Large intestine (tissue), 3 donors: Measurements from ENCODE around the gene HDAC4. TPM values are rescaled to one million over a fixed set of nuclear protein-coding genes. Genes with fewer than 3 reads are reported as not detected.

Experiments
- DNase-seq, 2 donors: peaks; one replicate each; pipeline versions ENCODE4 v3.0.0 to v3.0.0-alpha.2; 2013
- H3K27ac ChIP-seq: one replicate; pipeline ENCODE4 v1.5.1; 2013; ENCODE audit warnings: low read length
- H3K27me3 ChIP-seq: 2 replicates; pipeline ENCODE4 v1.6.1; 2013; ENCODE audit warnings: low read length; ENCODE audit not compliant: control insufficient read depth, insufficient read depth
- H3K36me3 ChIP-seq: 2 replicates; pipeline ENCODE4 v1.6.1; 2013; ENCODE audit warnings: low read length; ENCODE audit not compliant: control insufficient read depth, insufficient read depth
- H3K4me1 ChIP-seq: one replicate; pipeline ENCODE4 v1.6.1; 2013; ENCODE audit warnings: low read length; ENCODE audit not compliant: control insufficient read depth, insufficient read depth
- H3K4me3 ChIP-seq: one replicate; pipeline ENCODE4 v1.5.1; 2013; ENCODE audit warnings: low read length
- H3K9me3 ChIP-seq: one replicate; pipeline ENCODE4 v1.6.1; 2013; ENCODE audit warnings: mild to moderate bottlenecking, low read depth, low read length, moderate library complexity; ENCODE audit not compliant: control insufficient read depth
- WGBS: methylation state at CpG from one replicate; pipeline ENCODE4 v1.1.5; 2013; ENCODE audit warnings: low lambda C conversion rate; ENCODE audit not compliant: insufficient coverage; 5-methylcytosine and 5-hydroxymethylcytosine counted together
- polyA plus RNA-seq: library from polyadenylated mRNA; unstranded; fragments of 120-200 nt; gene quantifications from one replicate; pipeline ENCODE4 v1.2.1, GENCODE V29; 2013

Gene HDAC4
- polyA plus RNA-seq, 1 donor: 10.7 TPM

DNA sequence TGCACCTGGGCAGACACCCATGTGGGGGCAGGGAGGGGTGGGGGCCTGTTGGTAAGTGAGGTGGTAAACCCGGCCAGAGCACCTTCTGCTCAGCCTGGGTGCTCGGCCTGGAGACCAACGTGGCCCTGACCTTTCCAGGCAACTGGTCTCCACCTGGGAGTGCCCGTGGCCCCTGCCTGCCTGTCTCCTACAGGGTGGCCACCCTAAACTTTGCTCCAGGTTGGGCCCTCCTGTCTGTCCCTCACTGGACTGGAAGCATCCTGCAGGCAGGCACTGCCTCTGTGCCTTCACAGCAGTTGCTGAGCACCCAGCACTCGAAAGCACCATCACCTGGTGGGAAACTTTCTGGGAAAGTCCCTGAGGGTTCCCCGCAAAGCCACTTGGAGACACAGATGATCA lies 381.6 kb downstream of the HDAC4 start:
- Histone ChIP-seq H3K36me3 (no peaks in the 10 kb centered on the region), H3K9me3 (no peaks in the 10 kb centered on the region), H3K27me3 (peaks cover 1% of the 10 kb centered on the region), H3K4me3 (no peak overlapping the region), H3K27ac (no peak overlapping the region), H3K4me1 (no peaks in the 10 kb centered on the region)
- no CpG with 5 or more reads among the region's 6 CpGs for WGBS
- DNase-seq: no peak

DNA sequence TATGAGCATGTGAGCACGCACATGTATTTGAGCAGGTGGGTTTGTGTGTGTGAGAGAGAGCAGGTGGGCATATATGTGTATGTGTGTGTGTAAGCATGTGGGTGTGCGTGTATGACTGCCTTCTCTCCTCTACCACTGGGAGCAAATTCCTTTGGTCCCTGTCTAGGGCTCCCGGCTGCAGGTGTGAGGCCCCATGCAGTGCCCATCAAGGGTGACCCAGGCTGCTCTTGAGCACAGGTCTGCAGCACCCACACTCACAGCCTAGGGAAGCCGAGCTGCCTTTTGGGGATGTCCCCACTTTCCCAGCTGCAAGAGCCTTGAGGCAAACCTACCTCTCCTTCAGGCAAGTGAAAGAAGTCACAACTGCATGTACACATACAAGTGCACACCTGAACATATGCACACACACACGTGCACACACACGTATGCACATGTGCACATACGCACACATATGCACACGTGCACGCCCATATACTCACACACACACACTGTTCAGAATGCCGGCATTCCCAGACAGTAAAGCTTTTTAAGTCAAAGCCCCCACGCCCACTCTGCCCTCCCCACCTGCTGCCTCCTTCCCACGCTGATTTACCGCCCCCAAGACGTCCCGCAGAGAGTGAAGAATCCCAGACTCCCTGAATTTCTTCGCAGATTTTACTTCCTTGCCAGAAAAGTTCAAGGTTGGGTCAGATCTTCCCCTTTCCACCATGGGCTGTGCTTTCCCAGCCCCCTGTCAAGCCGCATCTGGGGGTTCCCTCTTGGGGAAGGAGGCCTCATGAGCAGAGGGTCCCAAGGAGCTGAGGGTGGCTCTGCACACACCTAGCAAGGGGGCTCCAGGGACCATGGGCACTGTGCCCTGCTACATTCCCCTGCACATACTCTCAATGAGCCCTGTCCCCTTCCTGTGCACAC lies 382.3 kb downstream of the HDAC4 start:
- no CpG with 5 or more reads among the region's 17 CpGs for WGBS
- Histone ChIP-seq H3K4me3 (no peak overlapping the region), H3K27ac (no peak overlapping the region), H3K27me3 (no peaks in the 10 kb centered on the region), H3K9me3 (no peaks in the 10 kb centered on the region), H3K36me3 (no peaks in the 10 kb centered on the region), H3K4me1 (no peaks in the 10 kb centered on the region)
- DNase-seq: no peak

DNA sequence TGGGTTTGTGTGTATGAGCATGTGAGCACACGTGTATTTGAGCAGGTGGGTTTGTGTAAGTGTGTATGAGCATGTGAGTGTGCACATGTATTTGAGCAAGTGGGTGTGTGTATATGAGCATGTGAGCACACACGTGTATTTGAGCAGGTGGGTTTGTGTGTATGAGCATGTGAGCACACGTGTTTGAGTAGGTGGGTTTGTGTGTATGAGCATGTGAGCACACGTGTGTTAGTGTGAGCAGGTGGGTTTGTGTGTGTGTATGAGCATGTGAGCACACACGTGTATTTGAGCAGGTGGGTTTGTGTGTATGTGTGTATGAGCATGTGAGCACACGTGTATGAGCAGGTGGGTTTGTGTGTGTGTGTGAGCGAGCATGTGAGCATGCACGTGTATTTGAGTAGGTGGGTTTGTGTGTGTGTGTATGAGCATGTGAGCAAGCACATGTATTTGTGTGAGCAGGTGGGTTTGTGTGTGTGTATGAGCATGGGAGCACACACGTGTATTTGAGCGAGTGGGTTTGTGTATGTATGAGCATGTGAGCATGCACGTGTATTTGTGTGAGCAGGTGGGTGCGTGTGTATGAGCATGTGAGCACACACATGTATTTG lies 383.2 kb downstream of the HDAC4 start:
- no peak overlapping the region for H3K27ac ChIP-seq
- H3K4me3 ChIP-seq: no peak overlapping the region
- no peaks in the 10 kb centered on the region for H3K36me3 ChIP-seq
- DNase-seq: no peak
- WGBS: no CpG with 5 or more reads among the region's 12 CpGs
- H3K9me3 ChIP-seq: no peaks in the 10 kb centered on the region
- H3K4me1 ChIP-seq: no peaks in the 10 kb centered on the region
- no peaks in the 10 kb centered on the region for H3K27me3 ChIP-seq

DNA sequence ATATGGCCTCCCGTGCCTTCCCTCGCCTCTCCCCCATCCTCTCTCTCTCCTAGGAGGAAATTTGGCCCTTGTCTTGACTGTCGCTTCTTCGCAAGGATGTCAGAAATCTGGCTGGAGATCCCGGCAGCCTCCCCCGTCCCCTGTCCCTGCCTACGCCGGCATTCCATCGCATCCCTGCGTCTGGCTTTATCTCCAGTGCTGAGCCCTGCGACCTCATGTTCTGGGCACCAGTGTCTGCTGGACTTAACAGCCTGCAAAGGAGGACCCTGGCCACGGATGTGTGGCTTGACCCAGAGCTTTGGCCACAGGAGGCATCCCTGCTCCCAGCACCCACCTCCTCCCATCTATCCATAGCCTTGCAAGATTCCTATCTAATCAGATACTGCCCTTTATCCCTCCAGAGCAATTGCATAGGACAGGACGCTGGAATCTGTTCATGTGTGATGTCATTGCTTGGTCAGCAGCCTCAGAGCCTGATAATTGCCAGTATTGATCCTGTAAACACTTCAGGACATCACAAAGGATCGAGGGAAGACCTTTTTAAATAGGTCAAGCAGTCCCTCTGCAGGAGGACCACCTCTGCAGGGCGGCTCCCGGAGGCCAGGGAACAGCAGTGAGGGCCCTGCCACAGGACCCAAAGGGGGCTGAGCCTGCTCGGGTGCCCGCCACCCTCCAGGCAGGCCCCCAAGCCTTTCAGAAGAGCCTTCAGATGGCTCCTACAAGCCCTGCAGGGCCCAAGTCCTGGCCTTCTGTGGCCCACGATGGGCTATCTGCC lies 384.7 kb downstream of the HDAC4 start:
- no peaks in the 10 kb centered on the region for H3K9me3 ChIP-seq
- H3K4me1 ChIP-seq: no peaks in the 10 kb centered on the region
- H3K36me3 ChIP-seq: no peaks in the 10 kb centered on the region
- DNase-seq: no peak
- peaks cover 3% of the 10 kb centered on the region for H3K27me3 ChIP-seq
- no peak overlapping the region for H3K4me3 ChIP-seq
- WGBS: no CpG with 5 or more reads among the region's 19 CpGs
- no peak overlapping the region for H3K27ac ChIP-seq

DNA sequence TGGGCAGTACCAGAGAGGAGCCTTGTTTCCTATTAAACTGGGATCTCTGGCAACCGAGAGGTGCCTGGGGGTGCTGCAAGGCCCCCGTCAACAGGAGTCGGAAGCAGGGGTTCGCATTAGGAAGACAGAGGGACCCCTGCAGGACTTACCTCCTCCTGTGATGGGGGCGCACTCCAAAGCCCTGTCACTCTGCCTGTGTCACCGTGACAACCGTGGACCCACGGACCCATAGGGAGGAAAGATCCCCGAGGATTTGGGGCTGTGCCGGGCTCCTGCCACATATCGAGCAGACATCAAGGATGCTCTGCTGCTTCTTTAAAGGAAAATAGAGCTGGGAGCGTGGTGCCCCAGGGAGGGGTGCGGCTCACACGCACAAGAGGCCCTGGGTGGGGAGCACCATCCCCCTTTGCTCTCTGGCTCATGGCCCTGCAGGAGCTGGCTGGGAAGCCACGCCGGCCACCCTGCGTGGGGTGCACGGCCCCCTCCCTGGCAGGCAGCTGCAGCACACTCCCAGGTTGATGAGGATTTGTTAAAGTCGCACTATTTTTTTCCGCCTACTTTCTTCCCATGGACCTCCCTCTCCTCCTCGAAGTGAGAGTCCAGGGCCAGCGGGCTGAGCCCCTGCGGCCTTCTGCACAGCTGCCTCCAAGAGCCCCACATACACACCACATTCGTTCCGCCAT lies 385.5 kb downstream of the HDAC4 start:
- H3K27me3 ChIP-seq: peaks cover 3% of the 10 kb centered on the region
- no peaks in the 10 kb centered on the region for H3K36me3 ChIP-seq
- no peaks in the 10 kb centered on the region for H3K4me1 ChIP-seq
- no peak for DNase-seq
- H3K9me3 ChIP-seq: no peaks in the 10 kb centered on the region
- H3K4me3 ChIP-seq: no peak overlapping the region
- H3K27ac ChIP-seq: no peak overlapping the region
- WGBS: 83% methylated on average over 4 of the region's 25 CpGs

DNA sequence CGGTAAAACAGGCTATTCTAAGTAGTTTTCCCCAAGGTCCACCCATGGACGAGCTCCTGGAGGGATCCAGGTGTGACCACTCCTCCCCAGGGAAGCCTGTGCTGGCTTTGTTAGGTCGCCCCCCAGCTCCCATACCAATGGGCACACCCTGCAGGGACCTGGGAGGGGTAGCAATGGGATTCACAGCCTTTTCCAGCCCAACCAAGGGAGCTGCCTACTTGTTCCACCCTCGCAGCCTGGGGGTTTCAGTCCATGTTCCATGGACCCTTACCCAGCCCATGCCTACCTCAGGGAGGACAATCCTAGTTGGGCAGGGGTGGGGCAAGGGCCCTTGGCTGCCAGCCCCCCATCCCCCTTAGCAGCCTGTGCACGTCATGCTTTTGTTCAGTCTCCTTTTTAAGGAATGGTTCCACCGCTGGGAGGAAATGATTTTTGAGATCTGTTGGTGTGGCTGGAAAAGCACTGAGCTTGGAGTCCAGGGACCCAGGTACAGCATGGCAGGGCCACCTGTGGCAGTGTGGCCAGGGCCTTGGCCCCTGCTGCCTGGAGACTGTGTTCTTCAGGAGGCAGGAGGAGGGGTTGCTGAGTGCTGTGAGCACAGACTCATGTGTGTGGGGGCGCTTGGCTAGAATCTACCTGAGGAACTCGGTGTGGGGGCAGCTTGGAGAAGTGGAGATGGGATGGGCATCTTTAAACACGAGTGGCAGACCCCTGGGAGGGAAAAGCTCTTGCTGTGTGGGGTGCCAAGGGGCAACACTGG lies 386.2 kb downstream of the HDAC4 start:
- WGBS: 60% methylated on average over 1 of the region's 9 CpGs

DNA sequence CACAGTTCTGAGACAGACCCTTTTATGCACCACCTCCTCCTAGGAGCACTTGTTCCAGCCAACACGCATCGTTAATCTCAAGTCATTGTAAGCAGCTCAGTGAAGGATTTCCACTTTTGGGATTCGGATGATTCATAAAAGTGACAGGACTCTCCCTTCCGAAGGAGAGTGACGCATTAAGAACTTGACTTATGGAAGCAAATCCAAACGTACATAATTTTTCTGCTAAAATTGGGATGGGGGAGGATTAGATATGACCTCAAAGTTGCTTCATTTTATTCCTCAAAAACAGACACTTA lies 387.2 kb downstream of the HDAC4 start:
- Histone ChIP-seq H3K4me1 (no peaks in the 10 kb centered on the region), H3K27me3 (peaks cover 3% of the 10 kb centered on the region), H3K27ac (no peak overlapping the region), H3K36me3 (no peaks in the 10 kb centered on the region), H3K9me3 (no peaks in the 10 kb centered on the region), H3K4me3 (no peak overlapping the region)
- 90% methylated on average over 2 of the region's 6 CpGs for WGBS
- DNase-seq: no peak

More for the DNA sequence above, 386.2 kb downstream of the HDAC4 start:
- Histone ChIP-seq H3K4me3 (no peak overlapping the region), H3K27ac (no peak overlapping the region), H3K4me1 (no peaks in the 10 kb centered on the region), H3K27me3 (peaks cover 3% of the 10 kb centered on the region), H3K36me3 (no peaks in the 10 kb centered on the region), H3K9me3 (no peaks in the 10 kb centered on the region)
- DNase-seq: no peak

DNA sequence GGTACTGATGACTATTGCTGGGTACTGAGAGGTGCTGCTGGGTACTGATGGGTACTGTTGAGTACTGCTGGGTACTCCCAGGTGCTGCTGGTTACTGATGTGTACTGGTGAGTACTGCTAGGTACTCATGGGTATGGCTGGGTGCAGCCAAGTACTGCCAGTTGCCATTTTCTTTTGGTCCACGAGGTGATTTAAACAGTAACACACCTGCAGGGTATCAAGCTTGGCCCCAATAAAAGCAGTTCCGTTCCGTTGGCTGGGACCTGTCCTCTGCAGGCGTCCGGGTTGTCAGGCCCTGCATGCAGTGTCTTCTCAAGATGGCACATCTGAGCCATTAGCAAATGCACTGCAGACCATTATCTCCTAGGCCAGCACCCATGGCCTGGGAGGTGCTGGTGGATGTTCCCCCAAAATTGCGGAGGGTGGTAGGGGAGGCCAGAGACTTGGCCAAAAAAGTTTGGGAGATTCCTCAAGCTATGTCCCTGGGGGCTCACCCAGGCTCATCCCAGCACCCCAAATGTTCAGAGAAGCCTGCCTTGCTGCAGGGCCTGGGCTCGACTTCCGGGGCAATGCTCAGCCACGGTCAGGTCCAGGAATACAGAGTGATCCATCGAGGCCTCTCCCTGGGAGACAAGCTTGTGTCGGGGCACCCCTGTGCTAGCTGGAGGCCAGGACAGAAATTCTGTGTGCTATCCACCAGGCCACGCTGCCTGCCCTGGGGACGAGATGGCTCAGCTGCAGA lies 387.7 kb downstream of the HDAC4 start:
- Histone ChIP-seq H3K4me1 (no peaks in the 10 kb centered on the region), H3K27me3 (peaks cover 3% of the 10 kb centered on the region)
- no CpG with 5 or more reads among the region's 13 CpGs for WGBS

DNA sequence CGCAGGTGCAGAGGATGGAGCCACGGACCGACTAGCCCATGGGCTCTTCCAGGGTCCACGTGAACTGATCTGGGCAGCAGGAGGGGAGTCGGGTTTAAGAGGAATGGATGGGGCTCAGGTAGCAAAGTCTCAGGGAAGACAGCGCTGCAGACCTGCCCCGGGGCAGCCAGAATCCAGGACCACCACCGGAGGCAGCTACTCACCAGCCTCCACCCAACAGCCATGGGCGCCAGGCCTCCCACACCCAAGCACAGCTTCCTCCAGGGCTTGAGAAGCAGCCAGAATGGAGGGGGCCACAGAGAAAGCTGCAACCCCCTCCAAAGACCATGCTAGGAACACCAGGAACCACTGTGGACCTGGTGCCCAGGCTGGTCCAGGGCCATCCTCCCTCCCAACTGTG lies 388.6 kb downstream of the HDAC4 start:
- no peaks in the 10 kb centered on the region for H3K36me3 ChIP-seq
- WGBS: no CpG with 5 or more reads among the region's 9 CpGs
- no peak for DNase-seq
- H3K27me3 ChIP-seq: peaks cover 3% of the 10 kb centered on the region
- no peak overlapping the region for H3K27ac ChIP-seq
- no peaks in the 10 kb centered on the region for H3K4me1 ChIP-seq
- no peak overlapping the region for H3K4me3 ChIP-seq
- H3K9me3 ChIP-seq: no peaks in the 10 kb centered on the region

More for the DNA sequence above, 387.7 kb downstream of the HDAC4 start:
- no peak for DNase-seq
- Histone ChIP-seq H3K36me3 (no peaks in the 10 kb centered on the region), H3K9me3 (no peaks in the 10 kb centered on the region), H3K27ac (no peak overlapping the region), H3K4me3 (no peak overlapping the region)
